WI38 (cell line): ENCODE data around the gene GLP2R.

Experiments used
- H3K4me3 ChIP-seq: 2 replicates; pipeline ENCODE4 v1.5.1; 2011; ENCODE audit warnings: low read depth, mild to moderate bottlenecking, control low read depth, low read length
- TF ChIP-seq, protein P1 (sequence below): IDR thresholded peaks from 2 replicates; pipeline ENCODE4 v1.5.1; 2012; ENCODE audit warnings: low read depth, mild to moderate bottlenecking, control low read depth, low read length

Gene GLP2R

DNA sequence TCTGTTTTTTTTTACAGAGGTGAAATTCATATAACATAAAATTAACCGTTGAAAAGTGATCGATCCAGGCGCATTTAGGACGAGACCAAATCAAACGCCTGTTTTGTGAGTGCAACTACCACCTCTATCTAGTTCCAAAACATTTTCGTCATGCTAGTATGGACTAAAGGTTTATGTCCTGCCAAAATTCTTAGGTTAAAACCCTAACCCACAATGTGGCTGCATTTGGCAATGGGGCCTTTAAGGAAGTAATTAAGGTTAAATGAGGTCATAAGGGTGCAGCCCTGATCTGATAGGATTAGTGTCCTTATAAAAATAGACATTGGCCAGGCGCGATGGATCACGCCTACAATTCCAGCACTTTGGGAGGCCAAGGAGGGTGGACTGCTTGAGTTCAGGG lies 112.2 kb downstream of the GLP2R start:
- no peak overlapping the region for H3K4me3 ChIP-seq
- TF ChIP-seq, protein P1, sequence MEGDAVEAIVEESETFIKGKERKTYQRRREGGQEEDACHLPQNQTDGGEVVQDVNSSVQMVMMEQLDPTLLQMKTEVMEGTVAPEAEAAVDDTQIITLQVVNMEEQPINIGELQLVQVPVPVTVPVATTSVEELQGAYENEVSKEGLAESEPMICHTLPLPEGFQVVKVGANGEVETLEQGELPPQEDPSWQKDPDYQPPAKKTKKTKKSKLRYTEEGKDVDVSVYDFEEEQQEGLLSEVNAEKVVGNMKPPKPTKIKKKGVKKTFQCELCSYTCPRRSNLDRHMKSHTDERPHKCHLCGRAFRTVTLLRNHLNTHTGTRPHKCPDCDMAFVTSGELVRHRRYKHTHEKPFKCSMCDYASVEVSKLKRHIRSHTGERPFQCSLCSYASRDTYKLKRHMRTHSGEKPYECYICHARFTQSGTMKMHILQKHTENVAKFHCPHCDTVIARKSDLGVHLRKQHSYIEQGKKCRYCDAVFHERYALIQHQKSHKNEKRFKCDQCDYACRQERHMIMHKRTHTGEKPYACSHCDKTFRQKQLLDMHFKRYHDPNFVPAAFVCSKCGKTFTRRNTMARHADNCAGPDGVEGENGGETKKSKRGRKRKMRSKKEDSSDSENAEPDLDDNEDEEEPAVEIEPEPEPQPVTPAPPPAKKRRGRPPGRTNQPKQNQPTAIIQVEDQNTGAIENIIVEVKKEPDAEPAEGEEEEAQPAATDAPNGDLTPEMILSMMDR: no peak

DNA sequence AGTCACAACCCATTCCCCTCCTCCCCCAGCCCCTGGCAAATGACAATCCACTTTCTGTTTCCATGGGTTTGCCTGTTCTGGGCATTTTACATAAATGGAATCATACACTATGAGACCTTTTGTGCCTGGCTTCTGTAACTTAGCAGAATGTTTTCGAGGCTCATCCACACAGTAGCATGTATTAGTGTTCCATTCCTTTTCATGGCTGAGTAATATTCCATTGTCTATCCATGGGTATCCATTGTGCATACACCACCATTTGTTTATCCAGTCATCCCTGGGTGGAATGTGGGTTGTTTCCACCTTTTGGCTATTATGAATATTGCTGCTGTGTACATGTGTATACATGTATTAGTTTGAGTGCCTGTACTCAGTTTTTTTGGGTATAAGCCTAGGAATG lies 113.0 kb downstream of the GLP2R start:
- H3K4me3 ChIP-seq: no peak overlapping the region
- TF ChIP-seq, protein P1: no peak

DNA sequence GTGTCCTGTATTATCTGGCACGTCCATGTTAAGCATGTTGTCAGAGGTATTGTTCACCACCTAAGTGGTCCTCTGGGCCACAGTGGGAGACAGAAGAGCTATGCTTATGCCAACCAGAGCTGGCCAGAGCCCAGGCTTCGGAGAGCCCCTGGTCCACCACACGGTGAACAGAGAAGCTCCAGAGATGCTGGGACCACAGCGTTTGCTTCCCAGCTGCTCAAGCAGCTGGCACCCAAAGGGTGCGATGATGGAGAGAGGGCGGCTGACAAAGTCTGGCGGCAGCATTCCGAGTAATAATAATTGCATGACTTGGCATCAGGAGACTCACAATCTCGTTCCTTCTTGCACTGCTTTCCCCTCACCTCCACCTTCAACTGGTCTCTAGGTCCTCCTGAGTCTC lies 115.1 kb downstream of the GLP2R start:
- TF ChIP-seq, protein P1: no peak

DNA sequence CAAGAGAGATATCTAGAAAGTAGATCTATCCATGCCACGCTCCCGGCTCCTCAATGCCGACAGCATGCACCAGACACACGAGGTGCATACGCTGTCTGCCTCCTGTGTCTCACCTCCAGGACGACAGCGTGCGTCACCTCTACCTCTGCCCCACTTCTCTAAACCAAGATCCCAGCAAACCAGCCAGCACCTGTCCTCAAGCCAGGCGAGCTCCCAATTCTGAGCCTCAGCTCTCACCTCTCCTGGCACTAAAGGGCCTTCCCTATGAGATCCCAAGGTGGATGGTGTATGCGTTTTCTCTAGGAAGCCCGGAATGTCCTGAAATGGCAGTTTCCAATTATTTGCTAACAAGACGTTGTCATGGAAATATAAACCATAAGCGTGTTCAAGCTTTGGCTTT lies 115.6 kb downstream of the GLP2R start:
- TF ChIP-seq, protein P1: no peak

More for the DNA sequence above, 115.1 kb downstream of the GLP2R start:
- H3K4me3 ChIP-seq: no peak overlapping the region

More for the DNA sequence above, 115.6 kb downstream of the GLP2R start:
- no peak overlapping the region for H3K4me3 ChIP-seq
